ENCODE data around the gene CYTH4. TPM values are rescaled to one million over a fixed set of nuclear protein-coding genes. Genes with fewer than 3 reads are reported as not detected.

CYTH4 gene
- total and polyA plus RNA-seq, 4 donors, result 10.5 to 84.2 (median 35.0) TPM

DNA sequence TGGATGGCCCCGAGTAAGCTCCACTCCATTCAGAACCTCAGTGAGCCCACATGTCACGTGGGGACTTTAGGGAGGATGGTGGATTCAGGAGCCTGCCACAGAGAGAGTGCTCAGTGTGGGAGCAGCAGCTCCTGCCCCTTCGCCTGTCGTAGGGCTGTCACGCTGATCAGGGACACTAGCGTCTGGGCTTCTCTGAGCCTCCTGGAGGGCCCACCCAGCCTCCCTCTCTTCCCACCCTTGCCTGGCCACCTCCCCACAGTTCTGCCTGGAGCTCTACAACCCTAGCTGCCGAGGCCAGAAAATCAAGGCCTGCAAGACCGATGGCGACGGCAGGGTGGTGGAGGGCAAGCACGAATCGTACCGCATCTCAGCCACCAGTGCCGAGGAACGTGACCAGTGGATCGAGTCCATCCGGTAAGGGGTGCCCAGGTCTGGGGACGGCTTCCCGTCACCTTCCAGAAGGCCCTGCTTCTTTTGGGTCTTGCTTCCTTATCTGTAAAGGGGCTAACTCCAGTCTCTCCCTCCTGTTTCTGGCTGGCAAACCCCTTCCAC lies 29.5 kb downstream of the CYTH4 start:
- Histone ChIP-seq H3K9me3 (ENCODE audit: control insufficient read depth in 4 of 4, insufficient read depth in 3 of 4, low read length in 3 of 4) (peaks cover 0 to 2% (median 0%) of the 10 kb centered on the region in 4 donors), H3K4me3 (no peak overlapping the region), H3K9ac (ENCODE audit: insufficient read depth in 1 of 2, low read length in 2 of 2) (no peak overlapping the region), H3K36me3 (ENCODE audit: control insufficient read depth in 4 of 4, insufficient read depth in 4 of 4, low read length in 4 of 4) (no peaks in the 10 kb centered on the region), H3K27ac (ENCODE audit: low read depth in 1 of 2, low read length in 1 of 2) (peak overlapping the region in 1 of 2 donors; percentile 22), H3K27me3 (ENCODE audit: control insufficient read depth in 3 of 3, insufficient read depth in 3 of 3, low read length in 2 of 3) (no peaks in the 10 kb centered on the region), H3K4me1 (ENCODE audit: control insufficient read depth in 5 of 5, insufficient read depth in 5 of 5, low read length in 5 of 5) (peaks cover 0 to 28% (median 7%) of the 10 kb centered on the region in 5 donors)
- ATAC-seq (ENCODE audit: insufficient read depth, low FRiP score) (no peak), DNase-seq (no peak)
- TF ChIP-seq, protein P1, sequence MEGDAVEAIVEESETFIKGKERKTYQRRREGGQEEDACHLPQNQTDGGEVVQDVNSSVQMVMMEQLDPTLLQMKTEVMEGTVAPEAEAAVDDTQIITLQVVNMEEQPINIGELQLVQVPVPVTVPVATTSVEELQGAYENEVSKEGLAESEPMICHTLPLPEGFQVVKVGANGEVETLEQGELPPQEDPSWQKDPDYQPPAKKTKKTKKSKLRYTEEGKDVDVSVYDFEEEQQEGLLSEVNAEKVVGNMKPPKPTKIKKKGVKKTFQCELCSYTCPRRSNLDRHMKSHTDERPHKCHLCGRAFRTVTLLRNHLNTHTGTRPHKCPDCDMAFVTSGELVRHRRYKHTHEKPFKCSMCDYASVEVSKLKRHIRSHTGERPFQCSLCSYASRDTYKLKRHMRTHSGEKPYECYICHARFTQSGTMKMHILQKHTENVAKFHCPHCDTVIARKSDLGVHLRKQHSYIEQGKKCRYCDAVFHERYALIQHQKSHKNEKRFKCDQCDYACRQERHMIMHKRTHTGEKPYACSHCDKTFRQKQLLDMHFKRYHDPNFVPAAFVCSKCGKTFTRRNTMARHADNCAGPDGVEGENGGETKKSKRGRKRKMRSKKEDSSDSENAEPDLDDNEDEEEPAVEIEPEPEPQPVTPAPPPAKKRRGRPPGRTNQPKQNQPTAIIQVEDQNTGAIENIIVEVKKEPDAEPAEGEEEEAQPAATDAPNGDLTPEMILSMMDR (IDR thresholded peaks at IDR 0.05; ENCODE audit: control extremely low read depth, extremely low read depth), result no peak
- WGBS, 2 donors, result 90 to 91% methylated on average over 19 of the region's 19 CpGs

DNA sequence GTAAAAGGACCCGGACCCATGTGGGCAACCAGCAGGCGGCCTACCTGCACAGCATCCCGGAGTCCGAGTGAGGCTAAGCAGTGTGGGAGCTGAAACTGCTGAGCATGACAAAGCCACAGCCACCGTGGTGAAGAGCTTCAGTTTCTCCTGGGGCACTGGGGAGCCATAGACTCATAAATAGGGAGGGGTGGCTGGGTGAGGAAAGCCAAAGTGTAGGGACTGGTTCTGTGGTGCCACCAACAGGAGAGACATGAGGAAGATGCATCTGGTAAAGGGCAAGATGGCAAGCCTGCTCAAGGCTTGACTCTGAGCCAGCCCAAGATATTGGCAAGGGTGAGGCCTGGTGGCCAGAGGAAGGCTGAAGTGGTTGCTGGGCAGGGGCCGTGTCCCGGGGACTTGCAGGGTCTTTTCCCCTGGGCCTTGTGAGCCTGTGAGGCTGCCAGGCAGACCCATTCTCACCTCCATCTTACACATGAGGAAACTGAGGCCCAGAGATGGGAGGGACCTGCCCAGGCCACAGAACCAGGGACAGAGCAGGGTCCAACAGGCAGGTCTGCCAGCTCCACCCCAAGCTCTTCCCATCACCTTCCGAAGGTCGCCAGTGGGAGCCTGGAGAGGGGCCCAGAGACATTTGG lies 30.4 kb downstream of the CYTH4 start:
- Histone ChIP-seq H3K27me3 (ENCODE audit: control insufficient read depth in 3 of 3, insufficient read depth in 3 of 3, low read length in 2 of 3) (no peaks in the 10 kb centered on the region), H3K4me1 (ENCODE audit: control insufficient read depth in 5 of 5, insufficient read depth in 5 of 5, low read length in 5 of 5) (peaks cover 0 to 25% (median 6%) of the 10 kb centered on the region in 5 donors), H3K27ac (ENCODE audit: low read depth in 1 of 2, low read length in 1 of 2) (no peak overlapping the region), H3K4me3 (no peak overlapping the region), H3K36me3 (ENCODE audit: control insufficient read depth in 4 of 4, insufficient read depth in 4 of 4, low read length in 4 of 4) (no peaks in the 10 kb centered on the region), H3K9ac (ENCODE audit: insufficient read depth in 1 of 2, low read length in 2 of 2) (no peak overlapping the region), H3K9me3 (ENCODE audit: control insufficient read depth in 4 of 4, insufficient read depth in 3 of 4, low read length in 3 of 4) (peaks cover 0 to 2% (median 0%) of the 10 kb centered on the region in 4 donors)
- WGBS, 2 donors, result 89 to 91% methylated on average over 9 of the region's 9 CpGs
- ATAC-seq (ENCODE audit: insufficient read depth, low FRiP score) (no peak), DNase-seq (no peak)
- TF ChIP-seq, protein P1 (IDR thresholded peaks at IDR 0.05; ENCODE audit: control extremely low read depth, extremely low read depth), result no peak

GRCh38 chr22:37313376-37314314 lies 31.3 kb downstream of the CYTH4 start:
- no peaks in the 10 kb centered on the region for H3K36me3 ChIP-seq (ENCODE audit: control insufficient read depth in 4 of 4, insufficient read depth in 4 of 4, low read length in 4 of 4)
- ATAC-seq (ENCODE audit: insufficient read depth, low FRiP score), result no peak

More at GRCh38 chr22:37313376-37314314, 31.3 kb downstream of the CYTH4 start:
- TF ChIP-seq, protein P1 (IDR thresholded peaks at IDR 0.05; ENCODE audit: control extremely low read depth, extremely low read depth), result no peak
- Histone ChIP-seq H3K9ac (ENCODE audit: insufficient read depth in 1 of 2, low read length in 2 of 2) (no peak overlapping the region), H3K4me3 (no peak overlapping the region), H3K27ac (ENCODE audit: low read depth in 1 of 2, low read length in 1 of 2) (no peak overlapping the region), H3K9me3 (ENCODE audit: control insufficient read depth in 4 of 4, insufficient read depth in 3 of 4, low read length in 3 of 4) (no peaks in the 10 kb centered on the region), H3K27me3 (ENCODE audit: control insufficient read depth in 3 of 3, insufficient read depth in 3 of 3, low read length in 2 of 3) (no peaks in the 10 kb centered on the region), H3K4me1 (ENCODE audit: control insufficient read depth in 5 of 5, insufficient read depth in 5 of 5, low read length in 5 of 5) (peaks cover 0 to 15% (median 0%) of the 10 kb centered on the region in 5 donors)
- 58 to 59% methylated on average over 25 of the region's 25 CpGs for WGBS, 2 donors
- no peak for DNase-seq
